IPS-18a (cell line): ENCODE measurements around the gene IGSF10.

Source experiments
- H3K27ac ChIP-seq: one replicate; pipeline ENCODE4 v1.5.1; 2013; ENCODE audit warnings: low read length
- H3K27me3 ChIP-seq: one replicate; pipeline ENCODE4 v1.6.1; 2013; ENCODE audit warnings: mild to moderate bottlenecking, low read length; ENCODE audit not compliant: control insufficient read depth, insufficient read depth
- H3K36me3 ChIP-seq: one replicate; pipeline ENCODE4 v1.6.1; 2013; ENCODE audit warnings: low read depth, low read length; ENCODE audit not compliant: control insufficient read depth
- H3K4me1 ChIP-seq: one replicate; pipeline ENCODE4 v1.6.1; 2013; ENCODE audit warnings: low read depth, low read length; ENCODE audit not compliant: control insufficient read depth
- H3K4me3 ChIP-seq: one replicate; pipeline ENCODE4 v1.5.1; 2013; ENCODE audit warnings: low read length
- H3K9ac ChIP-seq: one replicate; pipeline ENCODE4 v1.6.1; 2013; ENCODE audit warnings: mild to moderate bottlenecking, low read length, moderate library complexity
- H3K9me3 ChIP-seq: one replicate; pipeline ENCODE4 v1.6.1; 2013; ENCODE audit warnings: low read depth, low read length; ENCODE audit not compliant: control insufficient read depth

Gene IGSF10

DNA sequence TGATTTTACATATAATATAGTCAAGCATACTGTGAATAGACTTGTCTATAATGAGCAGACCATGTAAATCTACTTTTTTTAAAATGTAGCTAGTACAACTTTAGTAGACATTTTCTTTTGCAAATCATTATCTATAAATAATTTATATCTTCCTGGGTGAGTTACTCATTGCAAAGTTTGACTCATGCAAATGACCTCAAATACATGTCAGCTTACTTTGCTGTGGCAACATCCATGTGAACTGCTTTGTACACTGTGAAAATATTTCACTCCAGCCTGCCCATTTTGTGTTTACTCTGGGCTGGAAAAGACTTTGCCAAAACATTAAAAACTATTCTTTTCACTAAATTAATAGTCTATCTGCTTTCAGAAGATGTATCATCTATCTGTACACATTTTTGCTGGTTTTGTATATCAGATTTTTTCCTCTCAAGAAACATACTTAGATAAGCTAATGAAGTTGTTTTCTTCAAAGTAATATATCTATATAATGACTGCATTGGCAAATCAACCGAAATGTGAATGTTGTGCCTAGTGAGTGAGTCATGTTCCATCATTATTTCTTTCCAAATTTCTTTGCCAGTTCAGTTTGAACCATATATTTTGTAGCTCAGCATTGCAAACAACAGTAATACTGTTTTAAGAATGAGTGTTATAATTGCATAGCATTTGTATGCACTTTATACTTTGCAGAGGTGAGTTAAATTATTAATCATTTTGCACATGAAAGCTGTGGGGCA lies 26.5 kb downstream of the IGSF10 start:
- no peaks in the 10 kb centered on the region for H3K9me3 ChIP-seq
- no peak overlapping the region for H3K27ac ChIP-seq
- H3K36me3 ChIP-seq, result no peaks in the 10 kb centered on the region
- H3K9ac ChIP-seq, result no peak overlapping the region
- peaks cover 20% of the 10 kb centered on the region for H3K4me1 ChIP-seq
- H3K4me3 ChIP-seq, result no peak overlapping the region
- H3K27me3 ChIP-seq, result no peaks in the 10 kb centered on the region

DNA sequence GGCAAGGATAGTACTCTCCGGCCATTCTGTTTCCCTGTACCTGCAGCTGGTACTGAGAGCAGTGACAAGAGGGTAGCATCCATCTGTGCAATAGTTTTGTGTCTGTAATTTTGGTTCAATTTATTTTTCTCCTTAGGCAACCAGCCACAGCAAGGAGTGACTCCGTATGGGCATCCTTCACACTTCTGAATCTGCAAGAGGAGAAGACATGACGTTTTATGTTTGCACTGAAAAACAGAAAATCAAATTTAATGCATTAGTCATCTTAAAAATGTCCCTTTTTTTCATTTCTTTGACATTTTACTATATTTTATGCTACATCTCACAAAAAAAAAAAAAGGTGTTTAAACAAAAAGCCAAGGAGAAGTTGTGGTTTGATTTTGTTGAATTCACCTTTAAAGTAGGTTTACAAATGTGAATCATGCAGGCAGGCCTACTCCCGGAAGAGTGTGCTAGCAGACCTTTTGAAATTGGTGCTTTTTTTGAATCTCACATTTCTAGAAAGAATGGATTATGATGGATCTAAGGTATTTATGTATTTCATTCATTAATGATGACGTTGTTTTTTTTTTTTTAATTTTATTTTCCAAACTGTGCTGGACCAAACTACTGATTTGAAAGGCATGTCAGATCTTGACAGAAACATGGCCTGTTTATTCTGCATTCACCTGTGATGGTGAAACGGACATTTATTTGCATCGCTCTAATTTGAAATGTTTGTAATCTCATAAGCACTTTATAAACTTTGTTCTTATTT lies 28.1 kb downstream of the IGSF10 start:
- Histone ChIP-seq H3K36me3 (no peaks in the 10 kb centered on the region), H3K4me1 (peaks cover 20% of the 10 kb centered on the region), H3K27ac (no peak overlapping the region), H3K27me3 (no peaks in the 10 kb centered on the region), H3K9me3 (no peaks in the 10 kb centered on the region), H3K4me3 (no peak overlapping the region), H3K9ac (no peak overlapping the region)

GRCh38 chr3:151431940-151432339 lies 28.9 kb downstream of the IGSF10 start:
- Histone ChIP-seq H3K36me3 (no peaks in the 10 kb centered on the region), H3K27ac (no peak overlapping the region), H3K9ac (no peak overlapping the region), H3K27me3 (no peaks in the 10 kb centered on the region), H3K4me1 (peaks cover 20% of the 10 kb centered on the region), H3K9me3 (no peaks in the 10 kb centered on the region), H3K4me3 (no peak overlapping the region)

GRCh38 chr3:151430821-151431484 lies 29.9 kb downstream of the IGSF10 start:
- no peak overlapping the region for H3K9ac ChIP-seq
- H3K4me3 ChIP-seq, result peak overlapping the region; percentile 14

GRCh38 chr3:151428386-151428785 lies 32.5 kb downstream of the IGSF10 start:
- Histone ChIP-seq H3K27me3 (no peaks in the 10 kb centered on the region), H3K4me1 (peaks cover 19% of the 10 kb centered on the region), H3K4me3 (no peak overlapping the region), H3K27ac (no peak overlapping the region), H3K9ac (no peak overlapping the region), H3K9me3 (no peaks in the 10 kb centered on the region), H3K36me3 (no peaks in the 10 kb centered on the region)

More at GRCh38 chr3:151430821-151431484, 29.9 kb downstream of the IGSF10 start:
- Histone ChIP-seq H3K9me3 (no peaks in the 10 kb centered on the region), H3K27me3 (no peaks in the 10 kb centered on the region), H3K36me3 (no peaks in the 10 kb centered on the region), H3K27ac (peak overlapping the region; percentile 24), H3K4me1 (peaks cover 25% of the 10 kb centered on the region)

- Histone ChIP-seq H3K36me3 (no peaks in the 10 kb centered on the region), H3K9ac (no peak overlapping the region), H3K27ac (no peak overlapping the region), H3K27me3 (no peaks in the 10 kb centered on the region), H3K9me3 (no peaks in the 10 kb centered on the region), H3K4me1 (peaks cover 19% of the 10 kb centered on the region), H3K4me3 (no peak overlapping the region)
These were observed 34.6 kb downstream of the IGSF10 start for GRCh38 chr3:151426341-151426657.

DNA sequence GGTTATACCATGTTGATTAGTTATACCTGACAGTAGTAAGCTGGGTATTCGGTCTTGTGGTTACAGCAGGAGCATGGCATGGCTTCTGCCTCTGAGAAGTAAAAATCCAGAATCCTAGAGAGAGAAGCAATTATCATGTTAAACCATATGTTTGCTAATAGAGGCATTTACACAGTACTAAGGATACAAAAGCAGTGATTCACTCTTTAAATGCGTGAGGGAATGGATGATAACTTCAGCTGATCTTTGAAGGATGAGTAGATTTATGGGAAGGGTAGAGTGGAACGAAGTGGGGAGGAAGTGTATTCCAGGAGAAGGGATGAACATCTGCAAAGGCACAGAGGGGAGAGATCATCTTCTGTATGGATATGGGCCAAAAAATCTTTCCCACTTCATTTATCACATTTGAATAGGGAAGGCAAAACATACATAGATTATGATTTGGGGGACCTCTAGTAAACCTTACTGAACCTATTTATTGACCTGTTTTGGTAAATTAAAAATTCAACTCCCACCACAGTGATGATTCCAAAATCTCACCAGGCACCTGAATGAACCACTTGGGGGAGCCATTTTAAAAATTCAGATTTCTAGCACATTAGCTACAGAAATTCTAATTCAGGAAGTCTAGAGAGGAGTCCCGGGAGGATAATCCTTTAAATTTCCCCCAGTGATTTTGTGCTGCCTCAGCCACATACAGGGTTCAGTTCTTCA lies 35.1 kb downstream of the IGSF10 start:
- Histone ChIP-seq H3K9me3 (no peaks in the 10 kb centered on the region), H3K27me3 (no peaks in the 10 kb centered on the region), H3K36me3 (peaks cover 2% of the 10 kb centered on the region), H3K9ac (no peak overlapping the region), H3K4me3 (no peak overlapping the region), H3K4me1 (peaks cover 14% of the 10 kb centered on the region), H3K27ac (no peak overlapping the region)

GRCh38 chr3:151423091-151423490 lies 37.8 kb downstream of the IGSF10 start:
- no peak overlapping the region for H3K4me3 ChIP-seq
- H3K9me3 ChIP-seq, result no peaks in the 10 kb centered on the region
- H3K27me3 ChIP-seq, result no peaks in the 10 kb centered on the region
- no peak overlapping the region for H3K27ac ChIP-seq
- no peak overlapping the region for H3K9ac ChIP-seq
- H3K36me3 ChIP-seq, result peaks cover 4% of the 10 kb centered on the region
- peaks cover 12% of the 10 kb centered on the region for H3K4me1 ChIP-seq

DNA sequence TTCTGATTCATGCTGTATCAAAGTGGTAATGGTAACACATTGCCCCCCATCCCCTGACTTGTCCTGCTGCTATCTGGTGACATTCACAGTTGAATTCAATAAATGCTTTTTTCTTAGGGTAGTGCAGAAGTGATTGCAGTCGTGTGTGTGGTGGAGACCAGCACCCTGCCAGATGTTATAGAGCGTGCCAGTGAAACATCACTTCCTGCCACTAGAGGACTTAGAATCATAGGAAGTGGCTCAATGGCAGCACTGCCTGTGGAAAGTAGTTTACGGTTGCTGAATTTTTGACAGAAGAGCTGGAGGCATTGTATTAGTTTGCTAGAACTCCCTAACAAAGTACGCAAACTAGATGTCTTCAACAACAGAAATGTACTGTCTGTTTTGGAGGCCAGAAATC lies 38.9 kb downstream of the IGSF10 start:
- H3K9ac ChIP-seq, result no peak overlapping the region
- H3K4me3 ChIP-seq, result no peak overlapping the region
- peaks cover 4% of the 10 kb centered on the region for H3K36me3 ChIP-seq
- H3K27ac ChIP-seq, result no peak overlapping the region
- H3K9me3 ChIP-seq, result no peaks in the 10 kb centered on the region
- H3K4me1 ChIP-seq, result peaks cover 12% of the 10 kb centered on the region
- H3K27me3 ChIP-seq, result no peaks in the 10 kb centered on the region

DNA sequence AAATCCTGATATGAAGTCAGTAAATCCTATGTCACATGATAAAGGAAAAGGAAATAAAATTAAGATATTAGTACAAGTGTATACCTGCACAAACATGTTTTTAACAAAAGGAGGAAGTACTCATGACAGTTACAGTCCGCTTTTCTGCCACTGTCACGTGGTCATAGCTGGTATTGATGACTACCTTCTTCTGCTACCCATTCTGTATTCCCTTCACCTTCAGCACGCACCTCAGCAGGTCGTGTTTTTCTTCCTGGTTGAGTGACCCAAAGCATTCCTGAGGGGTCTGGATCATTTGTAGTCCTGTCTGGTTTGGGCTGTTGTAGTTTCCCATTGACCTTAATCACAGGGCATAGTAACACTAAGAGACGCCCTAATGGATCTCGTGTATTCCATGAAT lies 41.1 kb downstream of the IGSF10 start:
- no peak overlapping the region for H3K9ac ChIP-seq
- H3K9me3 ChIP-seq, result no peaks in the 10 kb centered on the region
- H3K4me1 ChIP-seq, result no peaks in the 10 kb centered on the region
- H3K36me3 ChIP-seq, result peaks cover 4% of the 10 kb centered on the region
- no peaks in the 10 kb centered on the region for H3K27me3 ChIP-seq
- H3K4me3 ChIP-seq, result no peak overlapping the region
- H3K27ac ChIP-seq, result no peak overlapping the region

GRCh38 chr3:151415289-151415688 lies 45.6 kb downstream of the IGSF10 start:
- H3K27me3 ChIP-seq, result no peaks in the 10 kb centered on the region
- H3K4me1 ChIP-seq, result no peaks in the 10 kb centered on the region
- H3K4me3 ChIP-seq, result no peak overlapping the region
- H3K9me3 ChIP-seq, result no peaks in the 10 kb centered on the region
- no peaks in the 10 kb centered on the region for H3K36me3 ChIP-seq
- H3K9ac ChIP-seq, result no peak overlapping the region
- no peak overlapping the region for H3K27ac ChIP-seq
